ENCODE data around the gene DNAAF3.
"Not testable (repeated sequence)": the region's sequence is repeated elsewhere in the genome, so short reads cannot be mapped to it uniquely, and the experiment has no call there.

The DNAAF3 gene

GRCh38 chr19:55175117-55175867 is 8.9 kb upstream of the DNAAF3 start:
- DNase-seq (ENCODE audit: low read depth), result no peak

- DNase-seq (ENCODE audit: low read depth), result no peak
Observed at GRCh38 chr19:55174425-55175116, 8.2 kb upstream of the DNAAF3 start.

- DNase-seq (ENCODE audit: low read depth), result no peak
Observed at GRCh38 chr19:55173714-55174409, 7.4 kb upstream of the DNAAF3 start.

GRCh38 chr19:55173186-55173713 is 6.8 kb upstream of the DNAAF3 start:
- no peak for DNase-seq (ENCODE audit: low read depth)

GRCh38 chr19:55172741-55173140 is 6.3 kb upstream of the DNAAF3 start:
- DNase-seq (ENCODE audit: low read depth), result no peak

GRCh38 chr19:55172318-55172717 is 5.9 kb upstream of the DNAAF3 start:
- not testable (repeated sequence) for DNase-seq (ENCODE audit: low read depth)

- DNase-seq (ENCODE audit: low read depth), result no peak
Observed at GRCh38 chr19:55171440-55171839, 5.0 kb upstream of the DNAAF3 start.

GRCh38 chr19:55169136-55169535 is 2.7 kb upstream of the DNAAF3 start:
- DNase-seq (ENCODE audit: low read depth), result no peak

- DNase-seq (ENCODE audit: low read depth), result no peak
Observed at GRCh38 chr19:55165952-55166529, 372 bp downstream of the DNAAF3 start.

- DNase-seq (ENCODE audit: low read depth), result no peak
Observed at GRCh38 chr19:55161571-55162322, 4.7 kb downstream of the DNAAF3 start.

GRCh38 chr19:55160986-55161365 is 5.4 kb downstream of the DNAAF3 start:
- no peak for DNase-seq (ENCODE audit: low read depth)

- DNase-seq (ENCODE audit: low read depth), result peak; percentile 65
Observed at GRCh38 chr19:55160128-55160985, 6.1 kb downstream of the DNAAF3 start.

- DNase-seq (ENCODE audit: low read depth), result no peak
Observed at GRCh38 chr19:55158848-55159749, 7.3 kb downstream of the DNAAF3 start.

GRCh38 chr19:55158423-55158822 is 8.0 kb downstream of the DNAAF3 start:
- DNase-seq (ENCODE audit: low read depth), result no peak

- no peak for DNase-seq (ENCODE audit: low read depth)
Observed at GRCh38 chr19:55157064-55157908, 9.1 kb downstream of the DNAAF3 start, which contains the start of gene TNNI3. Gene TNNI3 (minus strand): TSS chr19:55157732. CDS start chr19:55157589, 143 bp downstream.

GRCh38 chr19:55156202-55157063 is 10.0 kb downstream of the DNAAF3 start:
- no peak for DNase-seq (ENCODE audit: low read depth)

- DNase-seq (ENCODE audit: low read depth), result not testable (repeated sequence)
Observed at GRCh38 chr19:55155784-55156183, 10.6 kb downstream of the DNAAF3 start.

Data from activated T-helper 1 cell treated with Interleukin-2 at 50 U/mL for 16 hours (primary cell).